ENCODE measurements around the gene ZNF385B.

- TF ChIP-seq, protein P1, sequence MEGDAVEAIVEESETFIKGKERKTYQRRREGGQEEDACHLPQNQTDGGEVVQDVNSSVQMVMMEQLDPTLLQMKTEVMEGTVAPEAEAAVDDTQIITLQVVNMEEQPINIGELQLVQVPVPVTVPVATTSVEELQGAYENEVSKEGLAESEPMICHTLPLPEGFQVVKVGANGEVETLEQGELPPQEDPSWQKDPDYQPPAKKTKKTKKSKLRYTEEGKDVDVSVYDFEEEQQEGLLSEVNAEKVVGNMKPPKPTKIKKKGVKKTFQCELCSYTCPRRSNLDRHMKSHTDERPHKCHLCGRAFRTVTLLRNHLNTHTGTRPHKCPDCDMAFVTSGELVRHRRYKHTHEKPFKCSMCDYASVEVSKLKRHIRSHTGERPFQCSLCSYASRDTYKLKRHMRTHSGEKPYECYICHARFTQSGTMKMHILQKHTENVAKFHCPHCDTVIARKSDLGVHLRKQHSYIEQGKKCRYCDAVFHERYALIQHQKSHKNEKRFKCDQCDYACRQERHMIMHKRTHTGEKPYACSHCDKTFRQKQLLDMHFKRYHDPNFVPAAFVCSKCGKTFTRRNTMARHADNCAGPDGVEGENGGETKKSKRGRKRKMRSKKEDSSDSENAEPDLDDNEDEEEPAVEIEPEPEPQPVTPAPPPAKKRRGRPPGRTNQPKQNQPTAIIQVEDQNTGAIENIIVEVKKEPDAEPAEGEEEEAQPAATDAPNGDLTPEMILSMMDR (IDR thresholded peaks at IDR 0.05), result no peak
- TF ChIP-seq POLR2A (IDR thresholded peaks at IDR 0.05) (no peak), POLR2AphosphoS5 (IDR thresholded peaks at IDR 0.05) (no peak), EP300 (IDR thresholded peaks at IDR 0.05) (no peak)
Observed at GRCh38 chr2:179765666-179766065, 95.7 kb downstream of the ZNF385B start.
